MCF 10A (cell line): ENCODE data around the gene MAPT. TPM values are rescaled to one million over a fixed set of nuclear protein-coding genes. Genes with fewer than 3 reads are reported as not detected.

Experiments
- BruUV-seq: library from RNA; stranded (reverse); fragments of 400-500 nt; replicated peaks from 2 replicates; lab custom pipeline; 2021; lab: Mats Ljungman, UMichigan
- CTCF ChIA-PET: fragments of 300-600 bp; sonication (Branson Sonifier 250); formaldehyde crosslinking; extraction: SDS; loops from one replicate; lab custom pipeline; 2021; ENCODE audit warnings: antibody characterized with exemption, inconsistent platforms; lab: Yijun Ruan, JAX
- POLR2A ChIA-PET: fragments of 300-600, 350-650 bp; sonication (Branson Sonifier 250); formaldehyde crosslinking; extraction: SDS; loops from one replicate; lab custom pipeline; 2020; ENCODE audit warnings: antibody characterized with exemption, inconsistent platforms; lab: Yijun Ruan, JAX
- DNase-seq: peaks from one replicate; pipeline ENCODE4 v3.0.0-alpha.2; 2018; ENCODE audit not compliant: unreplicated experiment
- H3K27ac Mint-ChIP-seq: one replicate; pipeline ENCODE4 v1.8.0; 2022; ENCODE audit warnings: mild to moderate bottlenecking, low read depth, mixed read lengths; ENCODE audit not compliant: unreplicated experiment
- H3K27me3 Mint-ChIP-seq: one replicate; pipeline ENCODE4 v1.8.0; 2022; ENCODE audit warnings: mixed read lengths; ENCODE audit not compliant: insufficient read depth, unreplicated experiment
- H3K36me3 Mint-ChIP-seq: one replicate; pipeline ENCODE4 v1.8.0; 2022; ENCODE audit warnings: mild to moderate bottlenecking, moderate library complexity, mixed read lengths; ENCODE audit not compliant: insufficient read depth, unreplicated experiment
- H3K4me1 Mint-ChIP-seq: one replicate; pipeline ENCODE4 v1.8.0; 2022; ENCODE audit warnings: mixed read lengths; ENCODE audit not compliant: insufficient read depth, unreplicated experiment
- H3K4me3 Mint-ChIP-seq: one replicate; pipeline ENCODE4 v1.8.0; 2022; ENCODE audit warnings: mild to moderate bottlenecking, moderate library complexity, mixed read lengths; ENCODE audit not compliant: unreplicated experiment
- H3K9me3 Mint-ChIP-seq: one replicate; pipeline ENCODE4 v1.8.0; 2022; ENCODE audit warnings: mixed read lengths; ENCODE audit not compliant: unreplicated experiment
- intact Hi-C: fragments of 100-400 bp; cut with micrococcal nuclease; formaldehyde crosslinking; loops from 2 replicates; pipeline ENCODE4 v1.14.1; 2022
- total RNA-seq: library from RNA; stranded (reverse); gene quantifications from 2 replicates; pipeline ENCODE4 v1.2.3, GENCODE V29; 2022
- TF ChIP-seq, protein P1 (sequence below): fragments of 200-600 bp; IDR thresholded peaks from one replicate; pipeline ENCODE4 v1.8.0; 2022; ENCODE audit warnings: antibody characterized with exemption, mild to moderate bottlenecking; ENCODE audit not compliant: unreplicated experiment

The MAPT gene
- total RNA-seq, 1 experiment from 2014 or later = 0.42 TPM

DNA sequence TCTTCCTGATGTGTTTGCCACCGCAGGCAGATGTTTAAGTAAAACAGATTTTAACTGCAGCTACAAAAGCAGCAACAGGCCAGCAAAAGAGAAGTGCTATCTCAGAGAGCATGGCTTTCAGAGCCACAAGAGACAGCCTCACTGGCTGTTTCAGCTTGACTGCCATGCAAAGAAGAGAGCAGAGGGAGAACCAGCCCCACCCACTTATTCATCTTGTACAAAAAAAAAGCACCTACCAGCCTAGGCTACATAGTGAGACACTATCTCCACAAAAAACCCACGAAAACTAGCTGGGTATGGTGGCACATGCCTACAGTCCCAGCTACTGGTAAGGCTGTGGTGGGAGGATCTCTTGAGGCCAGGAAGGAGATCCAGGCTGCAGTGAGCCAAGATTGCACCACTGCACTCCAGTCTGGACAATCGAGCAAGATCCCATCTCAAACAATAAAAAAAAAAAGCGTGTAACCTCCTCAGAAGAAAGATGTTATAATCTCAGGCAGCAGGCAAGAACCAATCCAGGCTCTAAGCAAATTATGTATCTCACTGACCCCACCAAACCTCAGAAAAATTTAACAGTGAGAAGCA lies 134.7 kb downstream of the MAPT start:
- Mint-ChIP-seq H3K9me3 (no peaks in the 10 kb centered on the region), H3K4me1 (no peaks in the 10 kb centered on the region), H3K4me3 (no peak overlapping the region), H3K27ac (peak overlapping the region; percentile 61), H3K36me3 (peaks cover 79% of the 10 kb centered on the region), H3K27me3 (no peaks in the 10 kb centered on the region)
- BruUV-seq = no TSS peak
- ChIA-PET CTCF (interaction anchor here (0.6 kb wide), 2 partner anchors 12 to 185 kb away, joined by 3 to 4 read pairs; no protein-coding TSS in a partner anchor), POLR2A (interaction anchor here (0.6 to 1.8 kb wide), 2 partner anchors 28 to 199 kb away, joined by 3 to 5 read pairs; no protein-coding TSS in a partner anchor)
- DNase-seq = no peak
- TF ChIP-seq, protein P1, sequence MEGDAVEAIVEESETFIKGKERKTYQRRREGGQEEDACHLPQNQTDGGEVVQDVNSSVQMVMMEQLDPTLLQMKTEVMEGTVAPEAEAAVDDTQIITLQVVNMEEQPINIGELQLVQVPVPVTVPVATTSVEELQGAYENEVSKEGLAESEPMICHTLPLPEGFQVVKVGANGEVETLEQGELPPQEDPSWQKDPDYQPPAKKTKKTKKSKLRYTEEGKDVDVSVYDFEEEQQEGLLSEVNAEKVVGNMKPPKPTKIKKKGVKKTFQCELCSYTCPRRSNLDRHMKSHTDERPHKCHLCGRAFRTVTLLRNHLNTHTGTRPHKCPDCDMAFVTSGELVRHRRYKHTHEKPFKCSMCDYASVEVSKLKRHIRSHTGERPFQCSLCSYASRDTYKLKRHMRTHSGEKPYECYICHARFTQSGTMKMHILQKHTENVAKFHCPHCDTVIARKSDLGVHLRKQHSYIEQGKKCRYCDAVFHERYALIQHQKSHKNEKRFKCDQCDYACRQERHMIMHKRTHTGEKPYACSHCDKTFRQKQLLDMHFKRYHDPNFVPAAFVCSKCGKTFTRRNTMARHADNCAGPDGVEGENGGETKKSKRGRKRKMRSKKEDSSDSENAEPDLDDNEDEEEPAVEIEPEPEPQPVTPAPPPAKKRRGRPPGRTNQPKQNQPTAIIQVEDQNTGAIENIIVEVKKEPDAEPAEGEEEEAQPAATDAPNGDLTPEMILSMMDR = no peak
- intact Hi-C loops = no loop called here

DNA sequence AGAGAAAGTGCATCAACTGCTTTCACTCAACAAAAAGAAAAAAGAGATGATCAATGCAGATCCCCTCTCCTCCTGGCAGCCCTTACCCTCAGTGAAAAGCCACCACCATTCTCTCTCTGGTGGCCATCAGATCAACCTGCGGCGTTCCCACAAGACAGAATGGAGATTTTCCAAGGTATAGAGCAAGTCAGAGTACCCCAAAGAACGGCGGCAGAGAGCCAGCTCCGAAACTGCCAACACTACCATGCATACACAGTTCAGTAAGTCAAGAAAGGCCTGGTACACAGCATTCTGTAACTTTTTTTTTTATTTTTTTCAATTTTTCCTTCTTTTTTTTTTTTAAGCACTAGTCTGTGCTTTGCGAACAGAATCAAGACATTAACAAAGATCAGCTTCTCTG lies 135.3 kb downstream of the MAPT start:
- no peak overlapping the region for H3K4me3 Mint-ChIP-seq
- CTCF ChIA-PET = interaction anchor here (0.6 kb wide), 1 partner anchor 185 kb away, joined by 4 read pairs; no protein-coding TSS in a partner anchor
- peaks cover 85% of the 10 kb centered on the region for H3K36me3 Mint-ChIP-seq
- DNase-seq = no peak
- POLR2A ChIA-PET = interaction anchor here (0.6 to 1.8 kb wide), 3 partner anchors 9 to 198 kb away, joined by 3 to 5 read pairs (median 5); no protein-coding TSS in a partner anchor
- peak overlapping the region; percentile 61 for H3K27ac Mint-ChIP-seq
- H3K9me3 Mint-ChIP-seq = no peaks in the 10 kb centered on the region
- intact Hi-C loops = no loop called here
- TF ChIP-seq, protein P1 = no peak
- no peaks in the 10 kb centered on the region for H3K27me3 Mint-ChIP-seq
- BruUV-seq = no TSS peak
- no peaks in the 10 kb centered on the region for H3K4me1 Mint-ChIP-seq

DNA sequence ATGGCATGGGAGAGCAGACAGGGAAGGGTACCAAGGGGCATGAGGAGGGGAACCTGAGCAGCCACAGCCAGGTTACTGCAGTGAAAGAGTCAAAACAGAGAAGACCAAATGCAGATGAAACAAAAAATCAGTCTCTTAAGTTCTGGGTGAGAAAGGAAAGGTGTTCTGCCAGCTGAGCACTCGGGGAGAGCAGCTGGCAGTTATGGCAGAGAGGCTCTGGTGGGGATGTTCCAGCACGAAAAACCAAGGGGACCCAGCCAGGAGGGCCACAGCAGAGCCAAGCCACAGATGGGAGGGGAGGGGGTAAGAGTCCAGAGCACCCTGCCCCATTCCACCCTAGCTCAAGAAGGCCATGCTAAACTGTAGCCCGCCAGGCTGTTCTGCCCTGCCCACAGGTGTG lies 136.4 kb downstream of the MAPT start:
- no TSS peak for BruUV-seq
- intact Hi-C loops = no loop called here
- no peaks in the 10 kb centered on the region for H3K4me1 Mint-ChIP-seq
- H3K9me3 Mint-ChIP-seq = no peaks in the 10 kb centered on the region
- no peak for DNase-seq
- ChIA-PET CTCF (interaction anchor here (0.6 to 1.1 kb wide), 2 partner anchors 13 to 137 kb away, joined by 3 read pairs; no protein-coding TSS in a partner anchor), POLR2A (no interaction called here)
- H3K27ac Mint-ChIP-seq = peak overlapping the region; percentile 79
- peaks cover 91% of the 10 kb centered on the region for H3K36me3 Mint-ChIP-seq
- H3K4me3 Mint-ChIP-seq = no peak overlapping the region
- H3K27me3 Mint-ChIP-seq = no peaks in the 10 kb centered on the region
- TF ChIP-seq, protein P1 = no peak

DNA sequence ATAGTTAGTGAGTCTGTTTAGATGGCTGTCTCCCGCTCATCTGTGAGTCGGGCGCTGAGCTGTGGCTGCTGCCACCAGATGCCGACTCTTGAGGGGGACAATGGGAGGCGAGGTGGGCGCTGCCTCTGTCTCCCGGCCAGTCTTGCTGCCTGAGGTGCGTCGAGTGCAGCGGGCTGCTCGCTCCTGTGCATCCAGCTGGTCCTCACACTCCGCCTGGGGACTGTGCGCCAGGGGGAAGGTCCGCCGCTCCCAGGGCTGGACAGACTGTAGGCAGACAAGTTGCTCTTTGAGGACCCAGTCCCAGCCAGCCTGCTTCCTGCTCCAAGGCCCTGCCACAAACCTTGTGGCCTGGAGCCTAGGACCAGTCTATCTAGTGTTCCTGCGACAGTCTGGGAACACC lies 137.1 kb downstream of the MAPT start:
- no TSS peak for BruUV-seq
- ChIA-PET CTCF (interaction anchor here (1.1 kb wide), 2 partner anchors 13 to 28 kb away, joined by 3 read pairs; no protein-coding TSS in a partner anchor), POLR2A (interaction anchor here (0.6 kb wide), 1 partner anchor 23 kb away, joined by 4 read pairs; no protein-coding TSS in a partner anchor)
- H3K4me1 Mint-ChIP-seq = no peaks in the 10 kb centered on the region
- H3K4me3 Mint-ChIP-seq = no peak overlapping the region
- no peak for DNase-seq
- intact Hi-C loops = no loop called here
- TF ChIP-seq, protein P1 = no peak
- H3K27me3 Mint-ChIP-seq = no peaks in the 10 kb centered on the region
- peak overlapping the region; percentile 79 for H3K27ac Mint-ChIP-seq
- H3K9me3 Mint-ChIP-seq = no peaks in the 10 kb centered on the region
- H3K36me3 Mint-ChIP-seq = peaks cover 91% of the 10 kb centered on the region
